MM.1S (cell line): ENCODE measurements around the gene DCDC2C.

Experiments
- DNase-seq: peaks from one replicate; pipeline ENCODE4 v3.0.0-alpha.2; 2015
- H2AFZ ChIP-seq: fragments of 300-600 bp; sonication (generic); 2 replicates; pipeline ENCODE4 v1.6.0; 2016; ENCODE audit warnings: antibody characterized with exemption, low read length
- H3F3A ChIP-seq: fragments of 300-600 bp; sonication (generic); 2 replicates; pipeline ENCODE4 v1.6.1; 2016; ENCODE audit warnings: mild to moderate bottlenecking, antibody characterized with exemption, low read length, moderate library complexity, mixed read lengths; ENCODE audit not compliant: insufficient read depth
- H3K27ac ChIP-seq: fragments of 300-600 bp; sonication (generic); 2 replicates; pipeline ENCODE4 v1.5.1; 2016; ENCODE audit warnings: mild to moderate bottlenecking, low read length
- H3K27me3 ChIP-seq: fragments of 300-600 bp; sonication (generic); replicated peaks from 2 replicates; pipeline ENCODE4 v1.6.0; 2016; ENCODE audit warnings: low read length; ENCODE audit not compliant: insufficient read depth
- H3K36me3 ChIP-seq: fragments of 300-600 bp; sonication (generic); replicated peaks from 2 replicates; pipeline ENCODE4 v1.6.1; 2016; ENCODE audit warnings: mild to moderate bottlenecking, low read length, mixed read lengths; ENCODE audit not compliant: insufficient read depth
- H3K4me1 ChIP-seq: fragments of 300-600 bp; sonication (generic); 2 replicates; pipeline ENCODE4 v1.6.1; 2016; ENCODE audit warnings: low read length, mixed read lengths
- H3K4me2 ChIP-seq: fragments of 300-600 bp; sonication (generic); 2 replicates; pipeline ENCODE4 v1.6.0; 2016; ENCODE audit warnings: low read depth, low read length
- H3K4me3 ChIP-seq: fragments of 300-600 bp; sonication (generic); 2 replicates; pipeline ENCODE4 v1.5.1; 2016; ENCODE audit warnings: low read length, mixed read lengths
- H3K79me2 ChIP-seq: fragments of 300-600 bp; sonication (generic); 2 replicates; pipeline ENCODE4 v1.6.1; 2016; ENCODE audit warnings: mixed run types, low read length, mixed read lengths
- H3K9ac ChIP-seq: fragments of 300-600 bp; sonication (generic); 2 replicates; pipeline ENCODE4 v1.6.1; 2016; ENCODE audit warnings: low read length, mixed read lengths
- H3K9me2 ChIP-seq: fragments of 300-600 bp; sonication (generic); replicated peaks from 2 replicates; pipeline ENCODE4 v1.6.1; 2016; ENCODE audit warnings: mild to moderate bottlenecking, low read length, mixed read lengths; ENCODE audit not compliant: insufficient read depth
- H3K9me3 ChIP-seq: fragments of 300-600 bp; sonication (generic); replicated peaks from 2 replicates; pipeline ENCODE4 v1.6.1; 2016; ENCODE audit warnings: mild to moderate bottlenecking, low read length, mixed read lengths; ENCODE audit not compliant: insufficient read depth
- H4K20me1 ChIP-seq: fragments of 300-600 bp; sonication (generic); 2 replicates; pipeline ENCODE4 v1.6.1; 2016; ENCODE audit warnings: mild to moderate bottlenecking, low read length, moderate library complexity, mixed read lengths; ENCODE audit not compliant: insufficient read depth
- CTCF ChIP-seq: fragments of 300-600 bp; sonication (generic); IDR thresholded peaks from 2 replicates; pipeline ENCODE4 v1.5.1; 2016; ENCODE audit warnings: antibody characterized with exemption, low read length, mixed read lengths
- EZH2 ChIP-seq: fragments of 300-600 bp; sonication (generic); optimal IDR thresholded peaks from 2 replicates; pipeline ENCODE3; 2017; ENCODE audit warnings: low read depth, mild to moderate bottlenecking, antibody characterized with exemption, low read length, mixed read lengths
- EZH2phosphoT487 ChIP-seq: fragments of 300-600 bp; sonication (generic); IDR thresholded peaks from 2 replicates; pipeline ENCODE4 v1.6.1; 2018; ENCODE audit warnings: antibody characterized with exemption, low read length

DCDC2C gene

GRCh38 chr2:3830796-3831195, 127.4 kb downstream of the DCDC2C start:
- Histone ChIP-seq H3K4me3 (no peak overlapping the region), H3K27me3 (no peaks in the 10 kb centered on the region), H3K27ac (no peak overlapping the region), H3K4me2 (no peak overlapping the region), H3K79me2 (no peaks in the 10 kb centered on the region), H3K36me3 (no peaks in the 10 kb centered on the region), H3K9ac (no peak overlapping the region), H3K9me3 (no peaks in the 10 kb centered on the region), H2AFZ (no peak overlapping the region), H3K4me1 (no peaks in the 10 kb centered on the region), H4K20me1 (no peaks in the 10 kb centered on the region), H3F3A (no peaks in the 10 kb centered on the region), H3K9me2 (no peaks in the 10 kb centered on the region)
- no peak for DNase-seq
- TF ChIP-seq EZH2phosphoT487 (no peak), CTCF (no peak), EZH2 (no peak)

GRCh38 chr2:3837086-3837485, 133.7 kb downstream of the DCDC2C start:
- no peak overlapping the region for H3K4me2 ChIP-seq
- H3K9ac ChIP-seq: no peak overlapping the region
- H3K4me1 ChIP-seq: no peaks in the 10 kb centered on the region
- no peak for DNase-seq
- H3K27ac ChIP-seq: no peak overlapping the region
- no peak overlapping the region for H2AFZ ChIP-seq
- no peaks in the 10 kb centered on the region for H3K27me3 ChIP-seq
- no peaks in the 10 kb centered on the region for H3K9me2 ChIP-seq
- TF ChIP-seq CTCF: no peak
- TF ChIP-seq EZH2phosphoT487: no peak
- no peak for TF ChIP-seq EZH2
- no peak overlapping the region for H3K4me3 ChIP-seq
- no peaks in the 10 kb centered on the region for H3K9me3 ChIP-seq
- H4K20me1 ChIP-seq: no peaks in the 10 kb centered on the region
- H3K79me2 ChIP-seq: no peaks in the 10 kb centered on the region
- H3F3A ChIP-seq: no peaks in the 10 kb centered on the region
- H3K36me3 ChIP-seq: no peaks in the 10 kb centered on the region

- Histone ChIP-seq H3K4me1 (no peaks in the 10 kb centered on the region), H3K27me3 (no peaks in the 10 kb centered on the region), H3K9ac (no peak overlapping the region), H3K9me2 (no peaks in the 10 kb centered on the region), H3K27ac (no peak overlapping the region), H3K79me2 (no peaks in the 10 kb centered on the region), H3K4me2 (no peak overlapping the region), H3K4me3 (no peak overlapping the region), H4K20me1 (no peaks in the 10 kb centered on the region), H3F3A (no peaks in the 10 kb centered on the region), H3K9me3 (no peaks in the 10 kb centered on the region), H2AFZ (no peak overlapping the region), H3K36me3 (no peaks in the 10 kb centered on the region)
- TF ChIP-seq EZH2 (no peak), EZH2phosphoT487 (no peak), CTCF (no peak)
- DNase-seq: no peak
Measured at GRCh38 chr2:3838348-3838747, 135.0 kb downstream of the DCDC2C start.
